Measurements from ENCODE around the gene MOCS1. TPM values are rescaled to one million over a fixed set of nuclear protein-coding genes. Genes with fewer than 3 reads are reported as not detected.

The MOCS1 gene
- total RNA-seq, 1 donor from 2014 or later, result 1.3 TPM

- Histone ChIP-seq H3K36me3 (ENCODE audit: control insufficient read depth, insufficient read depth, low read length) (no peaks in the 10 kb centered on the region), H3K27me3 (ENCODE audit: control insufficient read depth, insufficient read depth, low read length) (no peaks in the 10 kb centered on the region), H3K4me3 (ENCODE audit: low read depth, low read length) (no peak overlapping the region)
- DNase-seq (ENCODE audit: low read depth), result no peak
- TF ChIP-seq CTCF (IDR thresholded peaks at IDR 0.05; ENCODE audit: insufficient read depth, low read length, severe bottlenecking), result no peak
- no peak for FAIRE-seq
These were observed 3.7 kb downstream of the MOCS1 start for GRCh38 chr6:39930540-39930939.

- peaks cover 3% of the 10 kb centered on the region for H3K36me3 ChIP-seq (ENCODE audit: control insufficient read depth, insufficient read depth, low read length)
- TF ChIP-seq CTCF (IDR thresholded peaks at IDR 0.05; ENCODE audit: insufficient read depth, low read length, severe bottlenecking), result no peak
- FAIRE-seq (no peak), DNase-seq (ENCODE audit: low read depth) (peak; percentile 57)
- no peak overlapping the region for H3K4me3 ChIP-seq (ENCODE audit: low read depth, low read length)
- H3K27me3 ChIP-seq (ENCODE audit: control insufficient read depth, insufficient read depth, low read length), result no peaks in the 10 kb centered on the region
These were observed 4.4 kb downstream of the MOCS1 start for GRCh38 chr6:39929733-39930461.

GRCh38 chr6:39929039-39929732, 5.1 kb downstream of the MOCS1 start:
- FAIRE-seq (no peak), DNase-seq (ENCODE audit: low read depth) (no peak)
- H3K27me3 ChIP-seq (ENCODE audit: control insufficient read depth, insufficient read depth, low read length), result no peaks in the 10 kb centered on the region
- no peak overlapping the region for H3K4me3 ChIP-seq (ENCODE audit: low read depth, low read length)
- peaks cover 3% of the 10 kb centered on the region for H3K36me3 ChIP-seq (ENCODE audit: control insufficient read depth, insufficient read depth, low read length)
- no peak for TF ChIP-seq CTCF (IDR thresholded peaks at IDR 0.05; ENCODE audit: insufficient read depth, low read length, severe bottlenecking)

GRCh38 chr6:39927159-39927558, 7.1 kb downstream of the MOCS1 start:
- H3K27me3 ChIP-seq (ENCODE audit: control insufficient read depth, insufficient read depth, low read length), result no peaks in the 10 kb centered on the region

GRCh38 chr6:39926668-39927067, 7.6 kb downstream of the MOCS1 start:
- DNase-seq (ENCODE audit: low read depth) (peak; percentile 31), FAIRE-seq (no peak)
- Histone ChIP-seq H3K4me3 (ENCODE audit: low read depth, low read length) (no peak overlapping the region), H3K27me3 (ENCODE audit: control insufficient read depth, insufficient read depth, low read length) (no peaks in the 10 kb centered on the region), H3K36me3 (ENCODE audit: control insufficient read depth, insufficient read depth, low read length) (peaks cover 3% of the 10 kb centered on the region)
- TF ChIP-seq CTCF (IDR thresholded peaks at IDR 0.05; ENCODE audit: insufficient read depth, low read length, severe bottlenecking), result no peak

More at GRCh38 chr6:39927159-39927558, 7.1 kb downstream of the MOCS1 start:
- FAIRE-seq (no peak), DNase-seq (ENCODE audit: low read depth) (peak; percentile 79)
- peaks cover 3% of the 10 kb centered on the region for H3K36me3 ChIP-seq (ENCODE audit: control insufficient read depth, insufficient read depth, low read length)
- no peak overlapping the region for H3K4me3 ChIP-seq (ENCODE audit: low read depth, low read length)
- TF ChIP-seq CTCF (IDR thresholded peaks at IDR 0.05; ENCODE audit: insufficient read depth, low read length, severe bottlenecking), result no peak

All from bronchial epithelial cell (primary cell).